IMR-90 (cell line): ENCODE data around the gene EPC1. TPM values are rescaled to one million over a fixed set of nuclear protein-coding genes. Genes with fewer than 3 reads are reported as not detected.

Experiments used
- ATAC-seq: fragments of 200-7000 bp; cut with Tn5 transposase; 2 replicates; pipeline ENCODE4 v1.9.1; 2020; ENCODE audit warnings: low read depth, mild to moderate bottlenecking, moderate library complexity
- BruUV-seq: library from RNA; stranded (reverse); fragments of 400-500 nt; replicated peaks from 2 replicates; lab custom pipeline; 2021; lab: Mats Ljungman, UMichigan
- CTCF ChIA-PET: fragments of 300-600 bp; formaldehyde crosslinking; extraction: SDS; loops from one replicate; lab custom pipeline; 2021; ENCODE audit warnings: antibody characterized with exemption; lab: Yijun Ruan, JAX
- POLR2A ChIA-PET: fragments of 300-600 bp; sonication (Branson Sonifier 250); formaldehyde crosslinking; loops from one replicate; lab custom pipeline; 2022; ENCODE audit warnings: antibody characterized with exemption; ENCODE audit not compliant: unreplicated experiment; lab: Charles Lee
- DNase-seq: peaks from one replicate; pipeline ENCODE4 v3.0.0; 2013
- H2AFZ ChIP-seq: replicated peaks from 2 replicates; pipeline ENCODE3; 2013; ENCODE audit warnings: low read length, mild to moderate bottlenecking; ENCODE audit not compliant: poor library complexity
- H2AK5ac ChIP-seq: 2 replicates; pipeline ENCODE4 v1.6.1; 2013; ENCODE audit warnings: low read depth, low read length, inconsistent platforms
- H2AK9ac ChIP-seq: replicated peaks from 2 replicates; pipeline ENCODE3; 2013; ENCODE audit warnings: mild to moderate bottlenecking, low read depth, low read length, moderate library complexity; ENCODE audit not compliant: poor library complexity
- H2BK120ac ChIP-seq: 2 replicates; pipeline ENCODE4 v1.6.1; 2013; ENCODE audit warnings: low read depth, low read length, inconsistent platforms
- H2BK15ac ChIP-seq: 3 replicates; pipeline ENCODE4 v1.6.1; 2013; ENCODE audit warnings: low read depth, low read length, inconsistent platforms
- H2BK20ac ChIP-seq: 2 replicates; pipeline ENCODE4 v1.6.1; 2013; ENCODE audit warnings: low read depth, mild to moderate bottlenecking, inconsistent platforms, low read length, moderate library complexity
- H2BK5ac ChIP-seq: 2 replicates; pipeline ENCODE4 v1.6.1; 2013; ENCODE audit warnings: mild to moderate bottlenecking, low read depth, low read length, inconsistent platforms; ENCODE audit not compliant: poor library complexity, severe bottlenecking
- H3K14ac ChIP-seq: replicated peaks from 2 replicates; pipeline ENCODE4 v1.6.1; 2013; ENCODE audit warnings: low read depth, low read length, inconsistent platforms
- H3K18ac ChIP-seq: 2 replicates; pipeline ENCODE4 v1.6.1; 2013; ENCODE audit warnings: low read depth, low read length, control low read depth
- H3K23ac ChIP-seq: 2 replicates; pipeline ENCODE4 v1.6.1; 2013; ENCODE audit warnings: low read depth, low read length, inconsistent platforms
- H3K27ac ChIP-seq: 2 replicates; pipeline ENCODE4 v1.5.1; 2013; ENCODE audit warnings: mild to moderate bottlenecking, control low read depth, low read length; ENCODE audit not compliant: insufficient read depth
- H3K27me3 ChIP-seq: 2 replicates; pipeline ENCODE4 v1.6.1; 2013; ENCODE audit warnings: low read length; ENCODE audit not compliant: control insufficient read depth, insufficient read depth
- H3K36me3 ChIP-seq: 2 replicates; pipeline ENCODE4 v1.6.1; 2013; ENCODE audit warnings: low read length, mixed read lengths; ENCODE audit not compliant: control insufficient read depth, insufficient read depth
- H3K4ac ChIP-seq: 2 replicates; pipeline ENCODE4 v1.6.1; 2013; ENCODE audit warnings: low read depth, low read length, inconsistent platforms
- H3K4me1 ChIP-seq: 2 replicates; pipeline ENCODE4 v1.6.1; 2013; ENCODE audit warnings: low read length, mixed read lengths; ENCODE audit not compliant: control insufficient read depth, insufficient read depth
- H3K4me2 ChIP-seq: 2 replicates; pipeline ENCODE4 v1.6.1; 2013; ENCODE audit warnings: low read depth, mild to moderate bottlenecking, control low read depth, low read length, moderate library complexity
- H3K4me3 ChIP-seq: 2 replicates; pipeline ENCODE4 v1.5.1; 2013; ENCODE audit warnings: low read depth, mild to moderate bottlenecking, control low read depth, low read length, moderate library complexity; ENCODE audit not compliant: insufficient read depth
- H3K56ac ChIP-seq: 2 replicates; pipeline ENCODE4 v1.6.1; 2013; ENCODE audit warnings: low read length, inconsistent platforms; ENCODE audit not compliant: insufficient read depth; ENCODE audit errors: extremely low read depth
- H3K79me1 ChIP-seq, 2 experiments: 2 replicates each; pipeline ENCODE4 v1.6.1; 2013; ENCODE audit warnings: low read length in 2 of 2, inconsistent platforms in 1 of 2, low read depth in 1 of 2
- H3K9ac ChIP-seq: 2 replicates; pipeline ENCODE4 v1.6.1; 2013; ENCODE audit warnings: low read depth, low read length, control low read depth
- H3K9me1 ChIP-seq: 2 replicates; pipeline ENCODE4 v1.6.1; 2013; ENCODE audit warnings: low read length, inconsistent platforms; ENCODE audit not compliant: insufficient read depth
- H3K9me3 ChIP-seq: 2 replicates; pipeline ENCODE4 v1.6.1; 2013; ENCODE audit warnings: low read length; ENCODE audit not compliant: control insufficient read depth, insufficient read depth
- H4K20me1 ChIP-seq: 2 replicates; pipeline ENCODE4 v1.6.1; 2013; ENCODE audit warnings: low read length, inconsistent platforms; ENCODE audit not compliant: insufficient read depth
- H4K5ac ChIP-seq: 2 replicates; pipeline ENCODE4 v1.6.1; 2013; ENCODE audit warnings: mild to moderate bottlenecking, low read depth, low read length, control low read depth
- H4K8ac ChIP-seq, 2 experiments: 2 replicates each; pipeline ENCODE4 v1.6.1; 2013; ENCODE audit warnings: low read depth in 2 of 2, low read length in 2 of 2, control low read depth in 1 of 2, inconsistent platforms in 1 of 2
- H4K91ac ChIP-seq: 2 replicates; pipeline ENCODE4 v1.6.1; 2013; ENCODE audit warnings: low read depth, low read length, inconsistent platforms; ENCODE audit not compliant: insufficient read depth
- BHLHE40 ChIP-seq: fragments of 150-350 bp; IDR thresholded peaks from 2 replicates; pipeline ENCODE4 v1.6.1; 2016; ENCODE audit warnings: mild to moderate bottlenecking, low read depth, low read length
- CEBPB ChIP-seq: IDR thresholded peaks from 2 replicates; pipeline ENCODE4 v1.6.1; 2012; ENCODE audit warnings: low read depth, low read length, improper control_type of control experiment
- CHD1 ChIP-seq: IDR thresholded peaks from 2 replicates; pipeline ENCODE4 v1.6.1; 2012; ENCODE audit warnings: low read depth, low read length, improper control_type of control experiment
- CTCF ChIP-seq: conservative IDR thresholded peaks from 2 replicates; pipeline ENCODE4 v1.5.1; 2012; ENCODE audit warnings: mild to moderate bottlenecking, low read depth, low read length, improper control_type of control experiment
- ELK1 ChIP-seq: fragments of 150-350 bp; IDR thresholded peaks from 2 replicates; pipeline ENCODE4 v1.6.1; 2016; ENCODE audit warnings: low read depth, mild to moderate bottlenecking, low read length, moderate library complexity, borderline replicate concordance
- FOS ChIP-seq: fragments of 150-350 bp; IDR thresholded peaks from 2 replicates; pipeline ENCODE4 v1.6.1; 2016; ENCODE audit warnings: low read depth, low read length
- MAFK ChIP-seq: IDR thresholded peaks from 2 replicates; pipeline ENCODE4 v1.6.1; 2012; ENCODE audit warnings: low read depth, low read length, improper control_type of control experiment
- MAZ ChIP-seq: IDR thresholded peaks from 2 replicates; pipeline ENCODE4 v1.6.1; 2012; ENCODE audit warnings: low read depth, mild to moderate bottlenecking, low read length, improper control_type of control experiment, moderate library complexity, borderline replicate concordance
- MXI1 ChIP-seq: IDR thresholded peaks from 2 replicates; pipeline ENCODE4 v1.6.1; 2012; ENCODE audit warnings: low read depth, mild to moderate bottlenecking, low read length, moderate library complexity, borderline replicate concordance
- NFE2L2 ChIP-seq: fragments of 150-350 bp; IDR thresholded peaks from 2 replicates; pipeline ENCODE4 v1.6.1; 2016; ENCODE audit warnings: low read depth, mild to moderate bottlenecking, low read length
- POLR2A ChIP-seq: IDR thresholded peaks from 2 replicates; pipeline ENCODE4 v1.6.1; 2012; ENCODE audit warnings: mild to moderate bottlenecking, low read depth, low read length
- RAD21 ChIP-seq: IDR thresholded peaks from 2 replicates; pipeline ENCODE4 v1.6.1; 2012; ENCODE audit warnings: low read length, improper control_type of control experiment
- RCOR1 ChIP-seq: IDR thresholded peaks from 2 replicates; pipeline ENCODE4 v1.6.1; 2012; ENCODE audit warnings: mild to moderate bottlenecking, low read length, improper control_type of control experiment; ENCODE audit not compliant: insufficient replicate concordance
- RFX5 ChIP-seq: IDR thresholded peaks from 2 replicates; pipeline ENCODE4 v1.8.0; 2012; ENCODE audit warnings: low read depth, mild to moderate bottlenecking, low read length, moderate library complexity
- SMC3 ChIP-seq: fragments of 150-350 bp; IDR thresholded peaks from 2 replicates; pipeline ENCODE4 v1.6.1; 2016; ENCODE audit warnings: low read depth, mild to moderate bottlenecking, antibody characterized with exemption, low read length, moderate library complexity
- USF2 ChIP-seq: fragments of 150-350 bp; IDR thresholded peaks from 2 replicates; pipeline ENCODE4 v1.6.1; 2017; ENCODE audit warnings: mild to moderate bottlenecking, antibody characterized with exemption, low read length, low read depth
- WGBS, 2 experiments: methylation state at CpG; one replicate each; pipeline versions ENCODE4 v1.1.5 to v1.1.7; 2013; ENCODE audit warnings: missing lambda C conversion rate in 2 of 2; ENCODE audit not compliant: insufficient read length in 1 of 2; ENCODE audit errors: extremely low coverage in 2 of 2; 5-methylcytosine and 5-hydroxymethylcytosine counted together
- dilution Hi-C: fragments of 300-500 bp; cut with HindIII; formaldehyde crosslinking; loops from one replicate; pipeline ENCODE4 v1.14.3; 2018; ENCODE audit warnings: low sequenced_read_pairs; ENCODE audit not compliant: unreplicated experiment
- in situ Hi-C: fragments of 300-500 bp; cut with MboI; formaldehyde crosslinking; loops from 3 replicates; pipeline ENCODE4 v1.14.3; 2019; ENCODE audit warnings: low sequenced_read_pairs, inconsistent platforms, mixed read lengths
- intact Hi-C: fragments of 100-400 bp; cut with micrococcal nuclease; formaldehyde crosslinking; loops from 2 replicates; pipeline ENCODE4 v1.10.0; 2022
- polyA plus RNA-seq, 3 experiments: library from polyadenylated mRNA; depleted of rRNA; stranded (reverse); fragments of >200 nt; gene quantifications; 2 replicates each; pipeline ENCODE4 v1.2.3, GENCODE V29; 2012; ENCODE audit warnings: low replicate concordance in 1 of 3
- total RNA-seq: library from RNA; depleted of rRNA; stranded (reverse); fragments of >200 nt; gene quantifications from 2 replicates; pipeline ENCODE4 v1.2.3, GENCODE V29; 2012

Gene EPC1
- total and polyA plus RNA-seq, 2 of the 4 experiments (the other 2 are of a cell fraction): 21.9 to 23.5 TPM

GRCh38 chr10:32360241-32360640 is 13.3 kb upstream of the EPC1 start:
- Histone ChIP-seq H3K18ac (no peak overlapping the region), H3K4me3 (no peak overlapping the region), H2AFZ (no peak overlapping the region), H2AK5ac (no peak overlapping the region), H3K56ac (no peak overlapping the region), H3K9me3 (no peaks in the 10 kb centered on the region), H3K4me2 (no peak overlapping the region), H3K14ac (no peak overlapping the region), H3K23ac (no peak overlapping the region), H3K9ac (no peak overlapping the region), H3K4me1 (no peaks in the 10 kb centered on the region), H4K5ac (no peak overlapping the region), H3K4ac (no peak overlapping the region), H2BK120ac (no peak overlapping the region), H2BK5ac (no peak overlapping the region), H2BK20ac (no peak overlapping the region), H4K20me1 (peaks cover 9% of the 10 kb centered on the region; the same call in 1 of the 2 replicates), H3K9me1 (peaks cover 3% of the 10 kb centered on the region; the same call in 1 of the 2 replicates), H4K8ac (no peak overlapping the region), H4K91ac (no peak overlapping the region), H2BK15ac (no peak overlapping the region), H3K79me1 (peaks cover 18 to 44% of the 10 kb centered on the region in 2 experiments), H2AK9ac (no peak overlapping the region), H3K27me3 (no peaks in the 10 kb centered on the region), H3K36me3 (peaks cover 2% of the 10 kb centered on the region; the same call in 1 of the 2 replicates), H3K27ac (no peak overlapping the region)
- DNase-seq (no peak), ATAC-seq (no peak)
- in situ Hi-C loops: no loop called here
- dilution Hi-C loops: no loop called here
- intact Hi-C loops: no loop called here
- ChIA-PET CTCF (interaction anchor here (1.2 kb wide), 1 partner anchor 104 kb away, joined by 3 read pairs; no protein-coding TSS in a partner anchor), POLR2A (no interaction called here)
- TF ChIP-seq NFE2L2: no peak
- TF ChIP-seq MAZ: no peak
- TF ChIP-seq CTCF: no peak
- no peak for TF ChIP-seq ELK1
- no peak for TF ChIP-seq SMC3
- TF ChIP-seq RCOR1: no peak
- no peak for TF ChIP-seq POLR2A
- no peak for TF ChIP-seq RAD21
- no peak for TF ChIP-seq CEBPB
- no peak for TF ChIP-seq MXI1
- no peak for TF ChIP-seq RFX5
- TF ChIP-seq MAFK: no peak
- no peak for TF ChIP-seq FOS
- no peak for TF ChIP-seq BHLHE40
- TF ChIP-seq USF2: no peak
- TF ChIP-seq CHD1: no peak
- BruUV-seq: no TSS peak
- no CpG with 5 or more reads among the region's 1 CpG for WGBS, 2 experiments
